ENCODE data around the gene GH1. TPM values are rescaled to one million over a fixed set of nuclear protein-coding genes. Genes with fewer than 3 reads are reported as not detected.
A peak's percentile ranks its signal among the peaks of the same experiment; 100 is the strongest.

The GH1 gene
- total and polyA plus RNA-seq, 2 of the 13 experiments (the other 11 are each of a cell fraction or from before 2014, with no cell fraction given), result not detected

- TF ChIP-seq AKNA (CRISPR knock-in tag; IDR thresholded peaks at IDR 0.05; ENCODE audit: borderline replicate concordance), result no peak
- TF ChIP-seq ZMYM3 (CRISPR knock-in tag; IDR thresholded peaks at IDR 0.05), result peak; percentile 59; the same call in 1 of the 2 replicates
- no peak for TF ChIP-seq HOXA3 (CRISPR knock-in tag; IDR thresholded peaks at IDR 0.05)
- TF ChIP-seq MTERF4 (CRISPR knock-in tag; IDR thresholded peaks at IDR 0.05), result no peak
- peak; percentile 24; the same call in 1 of the 2 replicates for TF ChIP-seq GABPB1 (CRISPR knock-in tag; IDR thresholded peaks at IDR 0.05)
- TF ChIP-seq ATAD3A (CRISPR knock-in tag; IDR thresholded peaks at IDR 0.05), result no peak
- no peak; the same call in 1 of the 2 replicates for TF ChIP-seq GFI1 (CRISPR knock-in tag; IDR thresholded peaks at IDR 0.05; ENCODE audit: borderline replicate concordance)
- no peak for TF ChIP-seq GATA4 (IDR thresholded peaks at IDR 0.05; ENCODE audit: borderline replicate concordance, low read depth)
- TF ChIP-seq TRIM24 (CRISPR knock-in tag; IDR thresholded peaks at IDR 0.05), result no peak
- TF ChIP-seq ZBTB2 (CRISPR knock-in tag; IDR thresholded peaks at IDR 0.05; ENCODE audit: low read depth), result no peak
- no peak for TF ChIP-seq ZNF564 (CRISPR knock-in tag; IDR thresholded peaks at IDR 0.05)
- TF ChIP-seq SKI (IDR thresholded peaks at IDR 0.05; ENCODE audit: partially characterized antibody), result peak; percentile 46
- TF ChIP-seq ZNF644 (CRISPR knock-in tag; IDR thresholded peaks at IDR 0.05; ENCODE audit: low read depth), result peak; percentile 65; the same call in 1 of the 2 replicates
- TF ChIP-seq DMTF1 (CRISPR knock-in tag; IDR thresholded peaks at IDR 0.05), result no peak
- TF ChIP-seq MED1 (CRISPR knock-in tag; IDR thresholded peaks at IDR 0.05), result peak; percentile 55
- 0 out of 2 replicates have a peak, but pooled peaks have one; percentile 28 for TF ChIP-seq UBTF (CRISPR knock-in tag; IDR thresholded peaks at IDR 0.05)
- TF ChIP-seq FOXO1 (CRISPR knock-in tag; IDR thresholded peaks at IDR 0.05), result peak; percentile 74; the same call in 1 of the 2 replicates
- no peak for TF ChIP-seq XBP1 (CRISPR knock-in tag; IDR thresholded peaks at IDR 0.05)
Observed at GRCh38 chr17:63956296-63956920, 37.8 kb upstream of the GH1 start (continued).

Measured in HepG2 (cell line).